CD4-positive, alpha-beta T cell treated with Interleukin-10 for 1 hour (primary cell): ENCODE measurements around the gene STAB1.

Experiments used
- DNase-seq: peaks from one replicate; pipeline ENCODE4 v3.0.0-alpha.2; 2020

STAB1 gene

DNA sequence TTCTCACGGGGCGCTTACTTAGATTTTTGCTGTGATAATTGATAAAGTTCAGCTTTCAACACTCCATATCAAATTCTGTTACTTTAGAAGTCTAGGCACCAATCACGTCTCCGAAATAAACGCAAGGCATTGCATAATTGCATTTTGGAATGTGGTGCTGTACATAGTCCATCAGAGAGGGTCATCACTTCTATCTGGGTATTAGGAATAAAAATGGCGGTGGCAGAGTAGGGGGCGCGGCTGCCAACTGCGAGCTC lies 40.9 kb downstream of the STAB1 start:
- no peak for DNase-seq

DNA sequence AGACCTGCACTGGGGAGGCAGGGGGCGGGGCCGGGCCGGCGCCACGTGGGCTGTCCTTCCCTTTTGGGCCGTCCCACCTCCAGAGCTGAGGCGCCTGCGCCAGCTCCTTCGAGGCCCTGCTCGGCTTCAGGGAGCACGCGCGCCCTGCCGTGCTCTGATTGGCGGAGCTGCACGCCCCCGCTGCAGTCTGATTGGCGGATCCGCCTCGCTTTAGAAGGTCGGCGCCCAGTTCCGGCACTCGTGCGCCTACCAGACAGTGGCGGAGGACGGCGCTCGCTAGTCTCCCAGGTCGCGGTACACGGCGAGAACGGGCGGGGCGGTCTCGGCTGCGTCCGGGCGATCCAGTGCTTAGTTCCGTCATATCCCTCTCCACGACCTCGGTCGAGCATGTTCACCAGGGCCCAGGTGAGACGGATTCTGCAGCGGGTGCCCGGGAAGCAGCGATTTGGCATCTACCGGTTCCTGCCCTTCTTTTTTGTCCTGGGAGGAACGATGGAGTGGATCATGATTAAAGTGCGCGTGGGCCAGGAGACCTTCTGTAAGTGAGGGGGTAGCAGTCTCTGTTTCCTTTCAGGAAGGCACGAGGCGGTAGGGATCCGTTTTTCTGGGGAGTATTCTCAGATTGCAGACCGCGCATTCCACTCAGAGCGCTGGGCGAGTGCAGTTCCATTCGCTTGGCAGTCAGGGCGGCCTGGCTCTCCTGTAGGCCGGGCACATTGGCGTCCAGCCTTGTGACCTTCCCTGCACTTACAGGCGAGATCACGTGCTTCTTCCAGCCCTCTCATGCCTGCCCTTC lies 41.4 kb downstream of the STAB1 start, which contains the start of gene UQCC5:
TSS of gene UQCC5 (plus strand) at position 237 of the 796 bp plus-strand sequence. CDS start at position 388, 151 bp downstream.
- peak; percentile 98 for DNase-seq

DNA sequence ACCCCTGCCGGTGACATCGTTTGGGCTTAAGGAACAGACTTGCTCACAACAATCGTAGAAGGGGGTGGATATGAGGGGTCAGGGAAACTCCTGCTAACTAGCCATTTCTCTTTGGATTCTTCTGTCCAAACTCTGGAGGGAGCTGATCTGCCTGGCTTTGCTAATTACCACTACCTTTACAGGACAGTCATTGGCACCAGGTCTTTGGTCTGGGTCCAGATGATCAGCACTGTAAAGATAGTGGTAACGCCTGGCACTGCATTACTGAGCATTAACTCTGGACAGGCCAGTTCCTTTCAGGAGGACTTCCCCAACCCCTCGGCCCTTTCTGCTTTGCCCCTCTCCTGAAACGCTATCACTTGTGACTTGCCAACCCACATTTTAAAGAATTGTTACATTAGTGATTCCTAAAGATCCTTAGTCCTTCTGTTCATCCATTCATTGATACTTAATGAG lies 42.1 kb downstream of the STAB1 start:
- DNase-seq, result no peak

DNA sequence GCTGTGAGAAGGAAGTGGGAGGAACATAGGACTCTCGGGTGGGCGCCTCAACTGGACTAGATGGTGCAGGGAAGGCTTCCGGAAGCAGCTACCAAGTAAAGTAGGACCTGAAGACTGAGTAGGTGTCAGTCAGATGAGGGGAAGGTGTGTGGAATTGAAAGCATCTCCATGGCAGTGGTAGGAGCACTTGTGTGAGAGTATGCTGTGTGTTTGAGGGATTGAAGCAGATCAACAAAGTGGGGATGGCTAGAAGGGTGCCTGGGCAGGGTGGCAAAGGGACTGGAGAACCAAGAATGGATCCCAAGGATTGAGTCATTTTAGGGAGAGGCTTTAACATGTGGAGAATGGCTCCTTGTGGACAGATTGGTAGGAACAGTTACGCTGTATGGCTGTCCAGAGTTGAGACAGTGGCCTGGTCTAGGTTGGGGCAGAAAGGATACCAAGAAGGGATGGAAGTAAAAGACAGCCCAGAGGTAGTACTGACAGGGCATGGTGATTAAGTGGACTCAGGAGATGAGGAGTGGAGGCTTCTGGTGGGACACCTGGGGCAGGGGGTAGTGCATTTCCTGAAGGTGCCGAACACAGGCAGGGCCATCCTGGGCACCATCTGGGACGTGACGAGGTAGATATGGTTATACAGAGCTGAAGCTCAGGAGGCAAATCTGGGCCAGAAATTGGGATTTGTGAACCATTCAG lies 42.7 kb downstream of the STAB1 start:
- DNase-seq, result no peak

DNA sequence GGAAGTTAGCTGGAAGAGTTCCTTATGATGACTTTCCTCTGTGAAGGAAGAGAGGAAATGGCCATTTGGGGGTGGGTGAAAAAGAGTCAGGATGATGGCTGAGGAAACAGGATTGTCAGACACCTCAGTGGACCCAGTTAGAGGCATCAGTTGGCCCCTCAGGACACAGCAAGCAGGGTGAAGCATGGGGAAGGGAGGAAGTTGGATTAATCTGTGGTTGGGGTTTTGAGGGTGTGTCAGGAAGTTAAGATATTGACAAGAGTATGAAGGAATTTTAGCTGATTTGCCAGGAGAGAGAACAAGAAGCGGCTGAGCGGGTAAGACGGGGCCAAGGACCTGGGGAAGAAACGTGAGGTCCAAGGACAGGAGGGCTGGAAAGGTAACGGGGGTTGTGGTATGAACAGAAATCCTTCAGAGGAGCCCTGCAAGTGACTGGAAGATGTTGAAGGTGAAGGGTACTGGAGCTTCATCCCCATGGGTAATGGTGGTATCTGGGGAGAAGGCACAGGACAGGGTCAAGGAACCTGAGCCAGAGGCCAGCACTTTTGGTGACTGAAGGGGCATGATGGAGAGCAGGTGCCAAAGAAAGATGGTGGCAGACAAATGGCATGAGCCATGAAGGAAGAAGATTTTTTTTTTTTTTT lies 44.0 kb downstream of the STAB1 start:
- DNase-seq, result no peak

DNA sequence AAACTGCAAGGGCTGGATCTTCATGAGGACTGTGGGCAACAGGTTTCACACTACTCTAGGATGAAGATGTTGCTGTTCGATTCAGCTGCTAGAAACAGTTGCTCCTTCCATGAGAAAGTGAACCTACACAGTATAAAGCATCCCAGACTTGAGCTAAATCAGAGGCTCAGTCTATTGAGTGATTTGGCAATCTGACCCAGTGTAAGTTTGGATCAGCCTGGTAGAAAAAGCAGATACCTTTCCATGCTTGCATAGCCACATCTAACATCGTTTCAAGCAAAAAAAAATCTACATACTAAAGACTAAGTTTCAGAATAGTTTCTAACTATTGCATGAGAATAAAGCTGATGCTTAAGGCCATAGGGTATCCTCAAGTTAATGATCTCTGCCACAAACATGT lies 45.9 kb downstream of the STAB1 start:
- DNase-seq, result no peak

DNA sequence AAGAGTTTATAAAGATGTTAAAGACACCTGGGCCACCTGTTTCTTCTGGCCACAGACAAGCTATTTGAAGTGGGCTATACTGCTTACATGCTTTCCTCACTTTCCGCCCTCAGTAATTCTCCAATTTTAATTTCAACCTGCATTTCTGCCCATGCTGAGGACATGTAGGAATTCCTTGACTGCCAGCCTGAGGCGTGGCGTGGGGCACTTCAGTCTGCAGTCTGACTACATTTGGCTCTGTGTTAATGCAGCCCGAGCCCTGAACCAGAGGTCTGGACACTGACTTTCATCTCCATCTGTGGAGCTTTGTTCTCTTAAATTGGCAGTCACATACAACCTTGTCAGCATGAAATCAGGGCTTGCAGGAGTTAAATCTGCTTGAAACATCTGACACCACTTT lies 49.8 kb downstream of the STAB1 start:
- no peak for DNase-seq

DNA sequence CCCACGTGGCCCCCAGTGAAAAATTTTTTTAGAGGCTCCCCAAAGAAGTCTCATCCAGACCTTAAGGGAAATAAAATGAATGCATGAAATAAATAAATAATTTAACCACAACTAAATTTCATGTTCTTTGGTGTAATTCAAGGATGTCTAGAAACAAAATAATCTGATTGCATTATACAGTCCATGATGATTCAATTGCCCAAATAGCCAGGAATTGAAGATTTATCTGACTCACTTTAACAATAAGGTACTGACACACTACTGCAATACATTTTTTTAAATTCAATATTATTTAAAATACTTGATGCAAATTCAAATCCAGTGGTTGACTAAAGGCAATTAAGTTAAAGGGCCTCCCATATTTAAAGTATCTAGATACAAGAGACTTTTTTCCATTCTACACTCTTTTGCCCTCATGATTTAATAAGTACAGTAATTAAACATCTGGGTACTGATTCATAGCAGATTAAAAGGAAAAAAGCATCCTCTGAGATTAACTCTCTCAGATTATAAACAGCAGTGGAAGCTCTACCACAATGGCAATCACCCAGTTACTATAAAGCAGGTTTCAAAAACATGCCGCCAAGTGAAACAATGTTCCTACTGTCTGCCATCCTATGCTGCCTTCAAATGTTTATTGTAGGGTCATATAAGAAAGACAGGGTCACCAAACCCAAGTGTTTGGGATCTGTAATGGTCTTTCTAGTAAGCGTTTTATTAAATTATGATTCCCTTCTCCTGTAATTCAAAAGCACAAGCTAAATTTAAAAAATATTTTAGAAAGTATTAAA lies 51.2 kb downstream of the STAB1 start:
- no peak for DNase-seq

DNA sequence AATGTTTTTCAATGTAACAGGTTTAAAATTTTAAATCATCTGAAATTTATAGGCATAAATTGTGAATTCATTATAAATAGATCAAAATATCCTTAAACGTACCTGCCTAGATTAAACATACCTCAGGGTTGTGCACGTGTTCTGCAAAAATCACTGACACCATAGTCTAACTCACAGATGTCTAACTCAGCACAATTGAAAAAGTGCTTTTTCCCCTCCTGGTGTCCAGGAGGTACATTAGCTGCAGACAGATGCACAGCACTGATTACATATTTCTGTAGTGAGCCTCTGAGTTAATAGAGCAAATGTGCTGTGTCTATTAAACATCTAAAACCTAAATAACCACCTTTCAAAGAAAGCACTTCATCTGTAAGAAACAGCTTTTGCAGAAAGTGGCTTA lies 52.0 kb downstream of the STAB1 start:
- DNase-seq, result no peak

DNA sequence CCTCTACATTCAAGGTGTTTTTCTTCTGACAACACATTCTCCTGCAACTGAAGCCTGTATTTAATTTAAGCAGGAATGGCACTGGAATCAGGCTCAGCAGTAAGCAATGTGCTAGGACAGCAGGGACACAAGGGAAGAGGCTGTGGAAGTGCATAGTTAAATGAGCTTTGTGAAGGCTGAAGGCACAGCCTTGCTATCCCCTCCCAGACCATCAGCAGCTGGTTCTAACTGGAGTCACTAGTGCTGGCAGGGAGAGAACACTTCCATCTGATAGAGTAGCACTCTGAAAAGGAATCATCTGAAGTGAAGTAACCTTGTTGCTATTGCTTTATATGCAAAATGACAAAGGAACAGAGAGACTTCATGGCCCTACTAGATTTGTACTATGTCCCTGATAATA lies 56.0 kb downstream of the STAB1 start:
- DNase-seq, result no peak

DNA sequence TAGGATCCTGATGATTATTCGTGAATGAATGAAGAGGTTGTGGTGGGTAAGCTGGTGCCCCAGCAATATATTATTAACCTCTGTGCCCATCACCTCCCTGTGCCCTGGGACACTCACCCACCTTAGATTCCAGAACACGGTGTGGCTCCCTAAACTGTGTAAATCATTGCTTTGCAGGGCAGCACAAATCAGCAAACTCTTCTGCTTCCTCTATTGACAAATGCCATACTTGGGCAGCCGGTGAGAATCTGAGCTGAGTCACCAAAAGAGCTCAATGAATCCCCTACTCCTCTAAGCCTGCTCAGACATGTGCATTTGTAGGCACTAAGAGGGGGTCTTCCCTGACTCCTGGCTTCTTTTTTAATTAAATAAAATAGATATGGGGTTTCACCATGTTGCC lies 57.0 kb downstream of the STAB1 start:
- DNase-seq, result no peak

DNA sequence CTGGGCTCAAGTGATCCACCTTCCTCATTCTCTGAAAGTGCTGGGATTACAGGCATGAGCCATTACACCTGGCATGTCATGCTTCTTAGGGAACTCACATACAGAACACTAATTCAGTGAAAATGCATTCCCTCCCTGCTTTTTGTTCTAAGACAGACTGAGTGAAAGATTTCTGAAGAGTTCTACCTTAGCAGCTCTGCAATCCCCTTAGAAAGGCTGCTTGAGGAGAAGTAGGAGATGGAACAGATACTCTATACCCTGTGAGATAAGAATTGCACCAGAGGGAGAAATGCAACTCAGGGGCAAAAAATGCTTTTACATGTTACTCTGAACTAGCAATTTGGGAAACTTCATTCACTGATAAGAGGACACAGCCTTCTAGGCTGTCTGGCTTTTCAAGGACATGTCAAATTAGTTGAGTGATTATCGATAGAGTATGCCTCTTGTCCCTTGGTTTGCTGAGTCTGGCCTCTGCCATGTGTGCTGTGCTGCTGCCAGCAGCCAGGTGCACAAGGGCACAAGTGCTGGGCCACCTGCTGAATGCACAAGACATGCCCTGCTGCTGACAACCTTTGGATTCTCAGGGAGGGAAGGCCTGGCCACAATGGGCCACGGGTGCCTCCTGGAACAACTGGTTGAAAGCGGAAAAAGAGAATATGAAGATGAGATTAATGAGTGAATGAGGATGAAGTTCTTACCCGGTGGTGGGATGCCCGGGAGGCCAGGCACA lies 59.1 kb downstream of the STAB1 start:
- DNase-seq, result no peak

DNA sequence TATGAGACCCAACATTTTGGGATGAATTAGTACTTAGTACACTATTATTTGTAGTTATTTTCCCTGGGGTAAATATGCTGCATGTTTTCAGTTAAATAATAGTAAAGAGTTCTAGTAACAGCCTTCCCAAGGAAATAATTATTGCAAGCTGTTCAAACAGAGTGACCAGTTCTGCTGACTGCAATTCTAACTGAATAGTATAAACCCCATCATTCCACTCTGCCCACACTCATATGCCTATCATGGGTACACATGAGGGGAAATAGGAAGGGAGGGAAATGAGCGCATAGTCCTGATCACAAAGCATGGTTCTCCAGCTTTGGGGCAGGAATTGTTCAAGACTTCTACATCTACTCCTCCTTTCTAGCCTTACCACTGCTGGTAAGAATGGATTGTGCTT lies 59.9 kb downstream of the STAB1 start:
- no peak for DNase-seq

DNA sequence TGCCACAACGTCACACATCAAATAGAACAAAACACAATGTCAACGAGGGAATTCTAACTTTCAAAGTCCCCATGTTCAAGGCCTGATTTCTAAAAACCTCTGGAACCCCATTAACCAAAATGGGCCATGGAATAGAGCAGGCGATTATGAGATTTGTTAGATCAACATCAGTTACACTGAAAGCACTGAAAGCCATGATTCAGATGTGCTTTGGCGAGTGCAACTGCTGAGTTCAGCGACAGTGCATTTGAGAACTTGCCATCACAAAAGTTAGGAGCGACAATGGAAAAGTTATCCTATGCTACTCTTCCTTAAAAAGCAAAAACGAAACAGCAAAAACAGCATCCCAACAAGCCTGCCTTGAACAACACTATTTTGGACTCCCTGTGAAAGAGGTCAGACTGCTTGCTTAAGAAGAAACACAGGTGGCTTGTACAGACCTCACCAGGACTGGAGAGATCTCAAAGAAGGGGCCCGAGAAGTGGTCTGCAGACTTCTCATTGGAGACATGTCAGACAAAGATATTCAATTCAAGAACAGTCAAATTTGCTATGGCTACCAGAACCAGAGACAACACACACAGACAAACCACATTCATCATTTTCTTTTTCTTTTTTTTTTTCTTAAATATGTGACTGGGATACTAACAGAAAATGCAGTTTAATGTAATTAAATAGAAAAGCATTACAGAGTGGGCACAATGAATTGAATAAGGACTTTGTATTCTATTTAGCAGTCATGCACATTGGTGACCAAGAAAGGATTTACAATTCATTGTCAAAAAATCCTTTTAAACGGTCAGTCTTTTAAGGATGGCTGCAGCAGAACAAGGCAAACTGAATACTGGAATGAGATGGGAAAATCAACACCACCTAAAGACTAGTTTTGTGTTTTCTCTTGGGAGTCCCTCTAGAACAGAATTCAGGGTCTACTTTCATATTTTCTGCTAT lies 62.1 kb downstream of the STAB1 start:
- DNase-seq, result no peak

DNA sequence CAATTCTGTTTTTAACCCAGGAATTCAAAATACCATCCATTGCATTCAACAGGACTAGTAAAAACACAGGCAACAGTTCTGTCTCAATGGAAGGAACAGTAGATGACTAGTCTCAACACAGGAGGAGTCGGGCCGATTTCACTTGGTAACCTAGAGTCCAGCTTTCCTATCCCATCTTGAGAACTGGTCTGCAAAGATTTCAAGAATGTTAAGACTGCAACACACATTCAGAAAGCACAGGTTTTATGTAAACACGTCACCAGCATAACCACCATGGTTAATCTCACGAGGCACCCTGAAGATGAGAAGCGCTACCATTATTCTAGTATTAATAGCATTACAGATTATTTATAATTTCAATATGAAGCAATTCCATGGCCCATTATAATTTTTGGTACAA lies 63.3 kb downstream of the STAB1 start:
- no peak for DNase-seq

DNA sequence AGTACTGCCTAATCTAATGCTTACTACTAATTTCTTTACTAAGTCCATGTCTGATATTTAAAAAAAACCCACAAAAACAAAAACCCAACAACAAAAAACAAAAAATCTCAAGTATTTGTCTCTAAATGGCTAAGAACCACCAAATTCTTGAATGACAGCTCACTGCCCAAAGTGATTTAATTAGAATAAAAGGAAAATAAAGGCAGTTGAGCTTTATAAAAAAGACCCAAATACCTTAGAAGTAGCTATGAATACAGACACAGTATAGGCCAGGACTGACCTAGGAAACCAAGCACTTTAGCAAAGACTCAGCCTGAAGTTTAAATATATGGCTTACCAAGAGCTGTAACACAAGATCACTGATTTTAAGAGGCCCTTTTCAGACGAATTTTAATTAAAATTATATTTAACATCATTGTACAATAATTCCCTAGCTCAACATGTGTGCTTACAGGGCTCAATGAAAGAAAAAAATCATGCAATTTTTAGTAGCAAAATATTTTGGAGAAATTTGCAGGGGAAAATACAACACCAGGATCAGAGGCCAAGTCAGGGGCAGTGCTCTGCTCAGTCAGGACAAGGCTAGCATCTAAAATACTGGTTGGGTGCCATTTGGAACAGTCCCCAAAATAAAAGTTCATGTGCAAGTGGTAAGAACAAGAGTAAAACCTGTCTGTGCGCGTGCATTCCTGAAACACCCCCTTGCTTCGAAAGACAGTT lies 66.0 kb downstream of the STAB1 start:
- DNase-seq, result no peak

DNA sequence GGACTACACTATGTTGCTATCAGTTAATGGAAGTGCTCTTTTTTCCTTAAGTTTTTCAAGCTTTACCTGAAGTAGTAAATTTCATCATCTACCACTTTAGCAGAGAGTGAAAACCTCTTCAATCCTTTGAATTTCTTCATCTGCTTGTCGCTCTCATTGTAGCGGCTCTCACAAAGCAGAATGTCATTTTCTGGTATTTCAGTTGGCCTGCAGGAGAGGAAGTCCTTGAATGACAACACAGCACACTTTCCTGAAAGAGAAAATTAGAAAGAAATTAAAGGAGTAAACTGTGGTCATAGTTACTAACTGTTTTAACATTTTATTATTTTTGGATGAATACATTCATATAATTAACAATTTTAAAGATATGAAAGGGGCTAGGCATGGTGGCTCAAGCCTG lies 68.8 kb downstream of the STAB1 start:
- no peak for DNase-seq

DNA sequence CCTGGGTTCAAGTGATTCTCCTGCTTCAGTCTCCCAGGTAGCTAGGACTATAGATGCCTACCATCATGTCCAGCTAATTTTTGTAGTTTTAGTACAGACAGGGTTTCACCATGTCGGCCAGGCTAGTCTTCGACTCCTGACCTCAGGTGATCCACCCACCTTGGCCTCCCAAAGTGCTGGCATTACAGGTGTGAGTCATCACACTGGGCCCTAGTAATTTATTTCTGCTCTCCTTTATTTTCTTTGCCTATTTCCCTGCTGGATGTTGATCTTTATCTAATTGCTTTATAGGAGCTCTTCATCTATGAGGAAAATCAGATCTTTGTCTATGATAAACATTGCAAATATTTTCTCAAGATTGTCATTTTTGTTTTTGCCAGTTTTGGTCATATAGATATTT lies 72.9 kb downstream of the STAB1 start:
- DNase-seq, result no peak

DNA sequence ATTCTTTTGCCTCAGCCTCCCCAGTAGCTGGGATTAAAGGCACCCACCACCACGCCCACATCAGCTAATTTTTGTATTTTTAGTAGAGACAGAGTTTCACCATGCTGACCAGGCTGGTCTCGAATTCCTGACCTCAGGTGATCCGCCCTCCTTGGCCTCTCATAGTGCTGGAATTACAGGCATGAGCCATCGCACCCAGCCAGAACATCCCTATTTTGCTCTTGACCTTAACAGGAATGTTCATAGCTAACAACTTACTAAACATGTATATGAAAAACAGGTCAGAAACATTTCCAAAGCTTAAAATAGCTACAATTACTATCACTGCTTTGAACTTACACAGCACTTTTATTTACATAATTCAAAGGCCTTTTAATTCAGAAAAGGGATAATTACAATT lies 74.9 kb downstream of the STAB1 start:
- DNase-seq, result no peak

DNA sequence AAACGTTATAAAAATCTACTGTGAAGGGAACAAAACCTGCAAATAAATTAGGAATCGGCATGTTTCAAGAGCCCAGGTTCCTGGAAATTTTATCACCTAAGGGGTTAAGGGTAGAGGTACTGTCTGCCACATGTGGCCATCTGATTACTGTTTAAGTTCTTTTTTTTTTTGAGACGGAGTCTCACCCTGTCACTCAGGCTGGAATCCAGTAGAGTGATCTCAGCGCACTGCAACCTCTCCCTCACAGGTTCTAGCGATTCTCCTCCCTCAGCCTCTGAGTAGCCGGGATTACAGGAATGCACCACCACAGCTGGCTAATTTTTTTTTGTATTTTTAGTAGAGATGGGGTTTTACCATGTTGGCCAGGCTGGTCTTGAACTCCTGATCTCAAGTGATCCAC lies 77.1 kb downstream of the STAB1 start:
- DNase-seq, result no peak
